Keratinocyte (primary cell): ENCODE measurements around the gene TTC3. TPM values are rescaled to one million over a fixed set of nuclear protein-coding genes. Genes with fewer than 3 reads are reported as not detected.

Source experiments
- DNase-seq: peaks from one replicate; pipeline ENCODE4 v3.0.0-alpha.2; 2011; ENCODE audit warnings: low read depth, missing footprints, low spot score
- FAIRE-seq: peaks from 2 replicates; lab custom pipeline; 2011; peaks lifted over from hg19 to GRCh38; lab: Jason Lieb, UNC
- H2AFZ ChIP-seq: 2 replicates; pipeline ENCODE4 v1.6.0; 2012; ENCODE audit warnings: low read length, control low read depth, inconsistent platforms; ENCODE audit not compliant: control insufficient read depth
- H3K27ac ChIP-seq: 2 replicates; pipeline ENCODE4 v1.5.1; 2011; ENCODE audit warnings: low read length; ENCODE audit not compliant: control insufficient read depth, insufficient read depth
- H3K27me3 ChIP-seq: 3 replicates; pipeline ENCODE4 v1.6.0; 2011; ENCODE audit warnings: low read length; ENCODE audit not compliant: control insufficient read depth, insufficient read depth; ENCODE audit errors: extremely low read depth
- H3K36me3 ChIP-seq, 2 experiments: 2 replicates in 1 of 2; 3 replicates in 1 of 2; pipeline ENCODE4 v1.5.1; 2011; ENCODE audit warnings: low read length in 2 of 2, mild to moderate bottlenecking in 1 of 2; ENCODE audit not compliant: control insufficient read depth in 2 of 2, insufficient read depth in 2 of 2; ENCODE audit errors: extremely low read depth in 1 of 2
- H3K4me1 ChIP-seq: 3 replicates; pipeline ENCODE4 v1.5.1; 2011; ENCODE audit warnings: low read length; ENCODE audit not compliant: control insufficient read depth, insufficient read depth; ENCODE audit errors: extremely low read depth
- H3K4me2 ChIP-seq: 3 replicates; pipeline ENCODE4 v1.6.0; 2011; ENCODE audit warnings: low read depth, low read length; ENCODE audit not compliant: control insufficient read depth, insufficient read depth; ENCODE audit errors: extremely low read depth
- H3K4me3 ChIP-seq, 3 experiments: fragments of 200-600 bp in 1 of 3; sonication (generic) in 1 of 3; 2 replicates in 2 of 3; 3 replicates in 1 of 3; pipeline ENCODE4 v1.5.1; 2011 to 2016; ENCODE audit warnings: low read length in 3 of 3, mild to moderate bottlenecking in 3 of 3, control low read depth in 2 of 3, inconsistent platforms in 1 of 3, low read depth in 1 of 3, mixed read lengths in 1 of 3, mixed run types in 1 of 3, moderate library complexity in 1 of 3; ENCODE audit not compliant: control insufficient read depth in 2 of 3, insufficient read depth in 2 of 3; ENCODE audit errors: extremely low read depth in 1 of 3
- H3K79me2 ChIP-seq: 2 replicates; pipeline ENCODE4 v1.6.0; 2012; ENCODE audit warnings: low read length; ENCODE audit not compliant: control insufficient read depth, insufficient read depth
- H3K9ac ChIP-seq: 3 replicates; pipeline ENCODE4 v1.6.0; 2011; ENCODE audit warnings: low read length; ENCODE audit not compliant: control insufficient read depth, insufficient read depth; ENCODE audit errors: extremely low read depth
- H3K9me1 ChIP-seq: 3 replicates; pipeline ENCODE4 v1.6.0; 2011; ENCODE audit warnings: low read length; ENCODE audit not compliant: control insufficient read depth, insufficient read depth; ENCODE audit errors: extremely low read depth
- H3K9me3 ChIP-seq: 2 replicates; pipeline ENCODE4 v1.5.1; 2012; ENCODE audit warnings: low read depth, low read length; ENCODE audit not compliant: control insufficient read depth
- H4K20me1 ChIP-seq: 3 replicates; pipeline ENCODE4 v1.6.0; 2011; ENCODE audit warnings: low read length; ENCODE audit not compliant: control insufficient read depth, insufficient read depth; ENCODE audit errors: extremely low read depth
- EZH2 ChIP-seq: IDR thresholded peaks from one replicate; pipeline ENCODE4 v1.6.1; 2012; ENCODE audit warnings: inconsistent platforms, mild to moderate bottlenecking, low read length, moderate library complexity
- dilution Hi-C: fragments of 300-500 bp; cut with MboI; formaldehyde crosslinking; loops from one replicate; pipeline ENCODE4 v1.7.0; 2020; ENCODE audit warnings: low sequenced_read_pairs; ENCODE audit not compliant: extremely low pct_ligation_motif_present
- polyA plus RNA-seq, 5 experiments: library from polyadenylated mRNA; depleted of rRNA in 3 of 5; stranded (reverse) in 3 of 5; stranded (forward) in 1 of 5; unstranded in 1 of 5; fragments of >200 nt; gene quantifications; 1 replicate in 1 of 5; 2 replicates in 3 of 5; 3 replicates in 1 of 5; pipeline versions ENCODE4 v1.2.1 to v1.2.3, GENCODE V29; 2011 to 2012; ENCODE audit warnings: missing spikeins in 2 of 5, low read depth in 1 of 5, low replicate concordance in 1 of 5
- TF ChIP-seq, protein P1 (sequence below), 3 experiments: IDR thresholded peaks in 1 of 3; conservative IDR thresholded peaks in 1 of 3; optimal IDR thresholded peaks in 1 of 3; 2 replicates in 2 of 3; 3 replicates in 1 of 3; pipeline versions ENCODE3 to v1.5.1; 2011; ENCODE audit warnings: low read length in 3 of 3, mild to moderate bottlenecking in 3 of 3, moderate library complexity in 2 of 3, control low read depth in 1 of 3, inconsistent platforms in 1 of 3; ENCODE audit not compliant: insufficient read depth in 2 of 3; ENCODE audit errors: extremely low read depth in 1 of 3

TTC3 gene
- polyA plus RNA-seq, 1 donor (not counting 4 experiments of a cell fraction or from before 2014, with no cell fraction given) = 38.5 TPM

DNA sequence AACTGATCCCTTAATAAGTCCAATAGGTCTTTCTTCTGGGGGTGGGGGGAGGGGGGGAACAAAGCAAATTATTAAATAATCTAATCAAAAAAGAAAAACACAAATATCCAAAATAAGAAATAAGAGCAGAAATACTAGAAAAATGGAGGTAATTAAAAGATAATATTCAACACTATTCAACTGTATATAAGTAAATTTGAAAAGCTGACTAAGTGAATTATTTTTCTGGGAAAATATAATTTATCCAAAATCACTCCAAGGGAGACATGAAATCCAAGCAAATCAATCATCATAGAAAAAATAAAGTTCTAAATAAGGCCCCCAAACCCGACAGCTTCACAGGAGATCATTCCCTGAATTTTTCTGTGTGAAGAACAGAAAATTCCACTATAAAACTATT is 175.2 kb downstream of the TTC3 start:
- FAIRE-seq (no peak), DNase-seq (no peak)
- no peak overlapping the region for H3K4me2 ChIP-seq
- no peaks in the 10 kb centered on the region for H3K27me3 ChIP-seq
- H3K9me1 ChIP-seq = no peaks in the 10 kb centered on the region
- H3K4me1 ChIP-seq = no peaks in the 10 kb centered on the region
- H3K9me3 ChIP-seq = no peaks in the 10 kb centered on the region
- no peak overlapping the region for H2AFZ ChIP-seq
- no peak overlapping the region for H3K4me3 ChIP-seq
- peaks cover 0 to 2% of the 10 kb centered on the region in 2 experiments for H3K36me3 ChIP-seq
- H3K79me2 ChIP-seq = peaks cover 83% of the 10 kb centered on the region
- no peaks in the 10 kb centered on the region for H4K20me1 ChIP-seq
- TF ChIP-seq, protein P1, sequence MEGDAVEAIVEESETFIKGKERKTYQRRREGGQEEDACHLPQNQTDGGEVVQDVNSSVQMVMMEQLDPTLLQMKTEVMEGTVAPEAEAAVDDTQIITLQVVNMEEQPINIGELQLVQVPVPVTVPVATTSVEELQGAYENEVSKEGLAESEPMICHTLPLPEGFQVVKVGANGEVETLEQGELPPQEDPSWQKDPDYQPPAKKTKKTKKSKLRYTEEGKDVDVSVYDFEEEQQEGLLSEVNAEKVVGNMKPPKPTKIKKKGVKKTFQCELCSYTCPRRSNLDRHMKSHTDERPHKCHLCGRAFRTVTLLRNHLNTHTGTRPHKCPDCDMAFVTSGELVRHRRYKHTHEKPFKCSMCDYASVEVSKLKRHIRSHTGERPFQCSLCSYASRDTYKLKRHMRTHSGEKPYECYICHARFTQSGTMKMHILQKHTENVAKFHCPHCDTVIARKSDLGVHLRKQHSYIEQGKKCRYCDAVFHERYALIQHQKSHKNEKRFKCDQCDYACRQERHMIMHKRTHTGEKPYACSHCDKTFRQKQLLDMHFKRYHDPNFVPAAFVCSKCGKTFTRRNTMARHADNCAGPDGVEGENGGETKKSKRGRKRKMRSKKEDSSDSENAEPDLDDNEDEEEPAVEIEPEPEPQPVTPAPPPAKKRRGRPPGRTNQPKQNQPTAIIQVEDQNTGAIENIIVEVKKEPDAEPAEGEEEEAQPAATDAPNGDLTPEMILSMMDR (optimal IDR thresholded peaks at IDR 0.05 in 1 of 3, IDR thresholded peaks at IDR 0.05 in 1 of 3, conservative IDR thresholded peaks at IDR 0.05 in 1 of 3; ENCODE audit: extremely low read depth in 1 of 3, insufficient read depth in 2 of 3, low read length in 3 of 3) = no peak
- TF ChIP-seq EZH2 = no peak
- dilution Hi-C loops = no loop called here
- no peak overlapping the region for H3K9ac ChIP-seq
- H3K27ac ChIP-seq = no peak overlapping the region

DNA sequence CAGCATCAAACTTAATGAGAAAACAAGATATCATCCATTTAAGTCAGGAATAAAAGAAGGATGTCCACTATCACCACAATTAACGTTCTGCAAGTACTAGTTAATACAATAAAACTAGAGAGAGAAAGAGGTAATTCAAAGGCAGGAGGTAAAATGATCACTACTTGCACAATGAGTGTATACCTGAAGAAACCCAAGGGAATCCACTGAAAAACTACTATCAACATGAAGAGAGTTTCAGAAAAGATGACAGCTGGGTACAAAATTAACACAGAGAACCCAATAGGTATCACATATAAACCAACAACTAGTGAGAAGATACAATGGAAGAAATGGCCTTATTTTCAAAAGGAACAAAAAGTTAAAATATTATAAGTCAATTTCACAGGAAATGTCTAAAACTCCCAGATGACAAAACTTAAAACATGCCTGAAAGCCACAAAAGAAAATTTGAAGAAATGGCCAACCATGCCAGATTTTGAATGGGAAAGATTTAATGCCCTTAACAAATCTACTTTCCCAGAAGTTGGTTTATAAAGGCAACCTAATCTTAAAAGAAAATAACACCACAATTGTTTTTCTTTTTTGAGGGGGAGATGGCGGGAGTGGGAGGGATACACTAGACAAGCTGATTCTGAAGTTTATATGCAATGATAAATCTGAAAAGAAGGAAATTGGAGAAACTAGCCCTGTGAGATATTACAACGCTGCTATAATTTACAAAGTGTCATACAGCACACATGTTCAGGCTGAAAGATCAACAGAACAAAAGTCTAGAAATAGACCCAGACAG is 176.3 kb downstream of the TTC3 start:
- H4K20me1 ChIP-seq = no peaks in the 10 kb centered on the region
- H3K9me1 ChIP-seq = no peaks in the 10 kb centered on the region
- dilution Hi-C loops = no loop called here
- no peak overlapping the region for H3K4me2 ChIP-seq
- DNase-seq (no peak), FAIRE-seq (no peak)
- no peaks in the 10 kb centered on the region for H3K4me1 ChIP-seq
- TF ChIP-seq EZH2 = no peak
- TF ChIP-seq, protein P1 (optimal IDR thresholded peaks at IDR 0.05 in 1 of 3, IDR thresholded peaks at IDR 0.05 in 1 of 3, conservative IDR thresholded peaks at IDR 0.05 in 1 of 3; ENCODE audit: extremely low read depth in 1 of 3, insufficient read depth in 2 of 3, low read length in 3 of 3) = no peak
- H3K27me3 ChIP-seq = no peaks in the 10 kb centered on the region
- no peak overlapping the region for H2AFZ ChIP-seq
- no peak overlapping the region for H3K4me3 ChIP-seq
- peaks cover 77% of the 10 kb centered on the region for H3K79me2 ChIP-seq
- H3K27ac ChIP-seq = no peak overlapping the region
- no peaks in the 10 kb centered on the region for H3K9me3 ChIP-seq
- peaks cover 0 to 2% of the 10 kb centered on the region in 2 experiments for H3K36me3 ChIP-seq
- no peak overlapping the region for H3K9ac ChIP-seq
